Spleen (tissue), 7 donors: ENCODE measurements around the gene PRKCA.

Experiments
- POLR2A ChIP-seq, 3 donors: fragments of 450-650 bp; IDR thresholded peaks; one replicate each; pipeline ENCODE4 v1.5.1; 2017; ENCODE audit warnings: antibody characterized with exemption in 3 of 3, mild to moderate bottlenecking in 1 of 3
- TF ChIP-seq, protein P1 (sequence below), 11 experiments: fragments of 200-600 bp in 7 of 11; fragments of 450-650 bp in 4 of 11; sonication (generic) in 4 of 11; IDR thresholded peaks in 8 of 11; conservative IDR thresholded peaks in 3 of 11; 1 replicate in 7 of 11; 2 replicates in 4 of 11; pipeline versions ENCODE4 v1.4.0 to v1.8.0; 2016 to 2021; ENCODE audit warnings: antibody characterized with exemption in 11 of 11, inconsistent platforms in 4 of 11, mild to moderate bottlenecking in 1 of 11
- donor health status: DM: no; HTN: no; CAD: no; lungs with moderate emphysema.
- donor health status: DM: no; HTN: no; CAD: no.
- donor health status: DM: no; HTN: no; CAD: no.

DNA sequence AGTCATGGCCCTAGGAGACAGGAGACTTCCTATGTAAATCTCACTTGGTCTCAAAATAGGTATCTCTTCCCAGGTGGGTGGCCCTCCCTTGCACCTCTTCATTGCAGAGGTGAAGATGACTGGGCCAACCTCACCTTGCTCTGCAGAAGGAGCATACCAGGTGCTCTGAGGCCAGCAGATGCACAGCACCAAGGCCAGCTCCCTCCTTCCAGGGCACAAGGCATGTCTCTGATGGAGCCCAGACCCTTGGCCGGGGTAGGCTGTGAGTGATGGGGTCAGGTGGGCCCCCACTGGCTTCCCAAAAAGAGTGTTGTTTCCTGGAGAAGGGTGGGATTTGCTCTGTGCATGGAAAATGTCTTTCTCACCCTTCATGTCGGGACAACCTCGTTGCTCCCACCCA is 545.3 kb downstream of the PRKCA start:
- TF ChIP-seq, protein P1, sequence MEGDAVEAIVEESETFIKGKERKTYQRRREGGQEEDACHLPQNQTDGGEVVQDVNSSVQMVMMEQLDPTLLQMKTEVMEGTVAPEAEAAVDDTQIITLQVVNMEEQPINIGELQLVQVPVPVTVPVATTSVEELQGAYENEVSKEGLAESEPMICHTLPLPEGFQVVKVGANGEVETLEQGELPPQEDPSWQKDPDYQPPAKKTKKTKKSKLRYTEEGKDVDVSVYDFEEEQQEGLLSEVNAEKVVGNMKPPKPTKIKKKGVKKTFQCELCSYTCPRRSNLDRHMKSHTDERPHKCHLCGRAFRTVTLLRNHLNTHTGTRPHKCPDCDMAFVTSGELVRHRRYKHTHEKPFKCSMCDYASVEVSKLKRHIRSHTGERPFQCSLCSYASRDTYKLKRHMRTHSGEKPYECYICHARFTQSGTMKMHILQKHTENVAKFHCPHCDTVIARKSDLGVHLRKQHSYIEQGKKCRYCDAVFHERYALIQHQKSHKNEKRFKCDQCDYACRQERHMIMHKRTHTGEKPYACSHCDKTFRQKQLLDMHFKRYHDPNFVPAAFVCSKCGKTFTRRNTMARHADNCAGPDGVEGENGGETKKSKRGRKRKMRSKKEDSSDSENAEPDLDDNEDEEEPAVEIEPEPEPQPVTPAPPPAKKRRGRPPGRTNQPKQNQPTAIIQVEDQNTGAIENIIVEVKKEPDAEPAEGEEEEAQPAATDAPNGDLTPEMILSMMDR (IDR thresholded peaks at IDR 0.05 in 8 of 11, conservative IDR thresholded peaks at IDR 0.05 in 3 of 11): no peak
- TF ChIP-seq POLR2A (IDR thresholded peaks at IDR 0.05): no peak
